CD14-positive monocyte (primary cell): ENCODE measurements around the gene DNLZ. TPM values are rescaled to one million over a fixed set of nuclear protein-coding genes. Genes with fewer than 3 reads are reported as not detected.

Experiments used
- DNase-seq, 3 donors: peaks; one replicate each; pipeline ENCODE4 v3.0.0-alpha.2; 2011 to 2022
- H2AFZ ChIP-seq: 2 replicates; pipeline ENCODE4 v1.6.0; 2012; ENCODE audit warnings: mild to moderate bottlenecking, low read depth, low read length, inconsistent platforms; ENCODE audit not compliant: insufficient read depth, poor library complexity, severe bottlenecking
- H3K27ac ChIP-seq, 2 donors: 1 replicate in 1 of 2; 2 replicates in 1 of 2; pipeline ENCODE4 v1.5.1; 2012 to 2013; ENCODE audit warnings: low read length in 2 of 2, control low read depth in 1 of 2, inconsistent platforms in 1 of 2, low read depth in 1 of 2, mild to moderate bottlenecking in 1 of 2
- H3K27me3 ChIP-seq, 2 donors: one replicate each; pipeline versions ENCODE4 v1.6.0 to v1.6.1; 2011 to 2013; ENCODE audit warnings: low read length in 2 of 2; ENCODE audit not compliant: control insufficient read depth in 2 of 2, insufficient read depth in 2 of 2
- H3K36me3 ChIP-seq, 2 donors: replicated peaks in 1 of 2; 1 replicate in 1 of 2; 2 replicates in 1 of 2; pipeline versions ENCODE4 v1.5.1 to v1.6.1; 2012 to 2013; ENCODE audit warnings: low read length in 2 of 2, control low read depth in 1 of 2, inconsistent platforms in 1 of 2, mild to moderate bottlenecking in 1 of 2; ENCODE audit not compliant: insufficient read depth in 2 of 2, control insufficient read depth in 1 of 2
- H3K4me1 ChIP-seq, 2 donors: 1 replicate in 1 of 2; 2 replicates in 1 of 2; pipeline versions ENCODE4 v1.5.1 to v1.6.1; 2012 to 2013; ENCODE audit warnings: low read length in 2 of 2, control low read depth in 1 of 2, inconsistent platforms in 1 of 2, mild to moderate bottlenecking in 1 of 2, moderate library complexity in 1 of 2; ENCODE audit not compliant: insufficient read depth in 2 of 2, control insufficient read depth in 1 of 2
- H3K4me2 ChIP-seq: replicated peaks from 2 replicates; pipeline ENCODE3; 2012; ENCODE audit warnings: low read length, moderate library complexity, mild to moderate bottlenecking; ENCODE audit not compliant: poor library complexity, severe bottlenecking; ENCODE audit errors: extremely low read depth
- H3K4me3 ChIP-seq, 3 experiments: fragments of 200-600 bp in 1 of 3; sonication (generic) in 1 of 3; replicated peaks in 1 of 3; 1 replicate in 2 of 3; 2 replicates in 1 of 3; pipeline ENCODE4 v1.5.1; 2011 to 2013; ENCODE audit warnings: low read length in 3 of 3, mild to moderate bottlenecking in 3 of 3, control low read depth in 2 of 3, low read depth in 2 of 3, inconsistent platforms in 1 of 3, moderate library complexity in 1 of 3
- H3K79me2 ChIP-seq: 2 replicates; pipeline ENCODE4 v1.6.0; 2012; ENCODE audit warnings: mild to moderate bottlenecking, control low read depth, inconsistent platforms, low read length, moderate library complexity; ENCODE audit not compliant: insufficient read depth
- H3K9ac ChIP-seq: 2 replicates; pipeline ENCODE4 v1.6.0; 2017; ENCODE audit warnings: low read length, mild to moderate bottlenecking; ENCODE audit not compliant: insufficient read depth, poor library complexity, severe bottlenecking
- H3K9me3 ChIP-seq, 2 donors: replicated peaks in 1 of 2; 1 replicate in 1 of 2; 2 replicates in 1 of 2; pipeline versions ENCODE4 v1.5.1 to v1.6.1; 2012 to 2013; ENCODE audit warnings: low read length in 2 of 2, control low read depth in 1 of 2; ENCODE audit not compliant: control insufficient read depth in 1 of 2, insufficient read depth in 1 of 2
- H4K20me1 ChIP-seq: 2 replicates; pipeline ENCODE4 v1.6.0; 2012; ENCODE audit warnings: mild to moderate bottlenecking, low read length, control low read depth, moderate library complexity; ENCODE audit not compliant: insufficient read depth
- H3K27ac Mint-ChIP-seq, 7 donors: one replicate each; pipeline ENCODE4 v1.8.0; 2020; ENCODE audit warnings: mild to moderate bottlenecking in 7 of 7, mixed read lengths in 7 of 7, moderate library complexity in 6 of 7, inconsistent platforms in 2 of 7
- H3K27me3 Mint-ChIP-seq, 3 donors: one replicate each; pipeline ENCODE4 v1.8.0; 2021 to 2022; ENCODE audit warnings: low read depth in 3 of 3, mild to moderate bottlenecking in 3 of 3, mixed read lengths in 3 of 3, moderate library complexity in 3 of 3, inconsistent platforms in 1 of 3
- H3K36me3 Mint-ChIP-seq, 2 donors: one replicate each; pipeline ENCODE4 v1.8.0; 2020; ENCODE audit warnings: mixed read lengths in 2 of 2, inconsistent platforms in 1 of 2, mild to moderate bottlenecking in 1 of 2
- H3K4me1 Mint-ChIP-seq: one replicate; pipeline ENCODE4 v1.8.0; 2020; ENCODE audit warnings: mild to moderate bottlenecking, mixed read lengths
- H3K4me3 Mint-ChIP-seq, 2 donors: one replicate each; pipeline ENCODE4 v1.8.0; 2020; ENCODE audit warnings: mild to moderate bottlenecking in 2 of 2, mixed read lengths in 2 of 2, moderate library complexity in 1 of 2
- H3K9me3 Mint-ChIP-seq, 7 donors: one replicate each; pipeline ENCODE4 v1.8.0; 2020 to 2022; ENCODE audit warnings: mixed read lengths in 7 of 7, mild to moderate bottlenecking in 6 of 7, moderate library complexity in 6 of 7, inconsistent platforms in 2 of 7
- WGBS: methylation state at CpG from one replicate; pipeline ENCODE4 v1.1.5; 2013; ENCODE audit warnings: missing lambda C conversion rate; ENCODE audit not compliant: insufficient coverage; 5-methylcytosine and 5-hydroxymethylcytosine counted together
- intact Hi-C, 2 donors: fragments of 100-400 bp; cut with micrococcal nuclease; formaldehyde crosslinking; loops; one replicate each; pipeline versions ENCODE4 v1.15.0 to v1.15.1; 2023
- polyA plus RNA-seq, 3 donors: library from polyadenylated mRNA; depleted of rRNA in 1 of 3; unstranded in 2 of 3; stranded (reverse) in 1 of 3; fragments of 300-500 nt in 2 of 3; fragments of >200 nt in 1 of 3; fragmentation: Illumina TruSeq in 2 of 3; gene quantifications; 1 replicate in 2 of 3; 2 replicates in 1 of 3; pipeline ENCODE4 v1.2.3, GENCODE V29; 2012 to 2021
- TF ChIP-seq, protein P1 (sequence below): fragments of 200-600 bp; IDR thresholded peaks from one replicate; pipeline ENCODE4 v1.8.0; 2022; ENCODE audit warnings: antibody characterized with exemption, mild to moderate bottlenecking

The DNLZ gene
- polyA plus RNA-seq, 3 donors: 5.1 to 20.5 (median 10.5) TPM

DNA sequence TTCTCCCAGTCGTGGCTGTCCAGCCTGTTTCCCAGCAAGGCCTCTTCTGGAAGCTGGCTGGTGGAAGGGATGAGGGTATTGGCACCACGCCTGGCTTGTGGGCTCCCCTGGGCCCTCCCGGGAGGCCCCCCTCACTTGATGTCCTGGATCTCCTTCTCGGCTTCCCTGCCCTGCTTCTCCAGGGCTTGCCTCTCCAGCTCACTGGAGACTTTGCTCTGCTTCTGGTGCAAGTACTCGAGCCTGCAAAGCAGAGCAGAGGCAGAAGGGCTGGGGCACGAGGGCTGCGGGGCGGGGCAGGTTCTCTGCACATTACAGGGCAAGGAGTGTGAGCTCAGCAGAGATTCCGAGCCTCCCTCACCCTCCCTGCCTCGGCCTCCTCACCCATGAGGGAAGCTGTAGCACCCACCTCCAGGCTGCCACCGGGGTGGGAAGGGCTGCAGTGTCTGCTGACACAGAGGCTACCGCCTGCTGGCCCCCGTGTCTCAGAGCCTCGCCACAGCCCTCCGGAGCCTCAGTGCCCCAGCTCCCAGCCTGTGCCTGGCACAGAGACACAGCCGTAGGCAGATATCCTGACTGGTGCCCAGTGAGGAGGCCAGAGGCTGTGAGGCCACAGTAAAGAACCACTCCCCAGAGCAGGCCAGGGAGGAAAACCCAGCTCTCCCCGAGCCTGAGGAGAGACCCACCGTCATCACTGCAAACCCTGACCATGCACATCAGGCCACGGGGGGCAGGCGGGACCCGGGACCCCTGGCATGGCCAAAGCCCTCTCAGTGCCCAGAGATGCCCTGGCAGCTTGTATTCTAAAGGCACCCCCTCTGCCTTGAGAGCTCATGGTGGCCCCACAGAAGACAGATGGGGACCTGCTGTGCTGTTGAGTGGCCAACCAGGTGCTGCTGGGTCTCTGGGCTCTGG lies 29.2 kb upstream of the DNLZ start:
- no peak overlapping the region for H3K9ac ChIP-seq
- no peak overlapping the region for H3K4me3 ChIP-seq
- H3K27ac Mint-ChIP-seq: peak overlapping the region in 1 of 7 donors; percentile 16
- H3K4me1 Mint-ChIP-seq: no peaks in the 10 kb centered on the region
- no peak overlapping the region for H3K4me3 Mint-ChIP-seq
- 98% methylated on average over 20 of the region's 21 CpGs for WGBS
- no peak for DNase-seq
- H3K4me1 ChIP-seq: no peaks in the 10 kb centered on the region
- H3K9me3 ChIP-seq: no peaks in the 10 kb centered on the region
- H3K36me3 ChIP-seq: peaks cover 78 to 93% of the 10 kb centered on the region in 2 donors
- no peak overlapping the region for H3K27ac ChIP-seq
- H3K27me3 Mint-ChIP-seq: peaks cover 0 to 2% (median 0%) of the 10 kb centered on the region in 3 donors
- intact Hi-C loops: no loop called here
- peaks cover 67 to 95% of the 10 kb centered on the region in 2 donors for H3K36me3 Mint-ChIP-seq
- no peak overlapping the region for H2AFZ ChIP-seq
- no peak overlapping the region for H3K4me2 ChIP-seq
- TF ChIP-seq, protein P1, sequence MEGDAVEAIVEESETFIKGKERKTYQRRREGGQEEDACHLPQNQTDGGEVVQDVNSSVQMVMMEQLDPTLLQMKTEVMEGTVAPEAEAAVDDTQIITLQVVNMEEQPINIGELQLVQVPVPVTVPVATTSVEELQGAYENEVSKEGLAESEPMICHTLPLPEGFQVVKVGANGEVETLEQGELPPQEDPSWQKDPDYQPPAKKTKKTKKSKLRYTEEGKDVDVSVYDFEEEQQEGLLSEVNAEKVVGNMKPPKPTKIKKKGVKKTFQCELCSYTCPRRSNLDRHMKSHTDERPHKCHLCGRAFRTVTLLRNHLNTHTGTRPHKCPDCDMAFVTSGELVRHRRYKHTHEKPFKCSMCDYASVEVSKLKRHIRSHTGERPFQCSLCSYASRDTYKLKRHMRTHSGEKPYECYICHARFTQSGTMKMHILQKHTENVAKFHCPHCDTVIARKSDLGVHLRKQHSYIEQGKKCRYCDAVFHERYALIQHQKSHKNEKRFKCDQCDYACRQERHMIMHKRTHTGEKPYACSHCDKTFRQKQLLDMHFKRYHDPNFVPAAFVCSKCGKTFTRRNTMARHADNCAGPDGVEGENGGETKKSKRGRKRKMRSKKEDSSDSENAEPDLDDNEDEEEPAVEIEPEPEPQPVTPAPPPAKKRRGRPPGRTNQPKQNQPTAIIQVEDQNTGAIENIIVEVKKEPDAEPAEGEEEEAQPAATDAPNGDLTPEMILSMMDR: no peak
- no peaks in the 10 kb centered on the region for H3K27me3 ChIP-seq
- H4K20me1 ChIP-seq: no peaks in the 10 kb centered on the region
- H3K9me3 Mint-ChIP-seq: no peaks in the 10 kb centered on the region
- H3K79me2 ChIP-seq: no peaks in the 10 kb centered on the region

DNA sequence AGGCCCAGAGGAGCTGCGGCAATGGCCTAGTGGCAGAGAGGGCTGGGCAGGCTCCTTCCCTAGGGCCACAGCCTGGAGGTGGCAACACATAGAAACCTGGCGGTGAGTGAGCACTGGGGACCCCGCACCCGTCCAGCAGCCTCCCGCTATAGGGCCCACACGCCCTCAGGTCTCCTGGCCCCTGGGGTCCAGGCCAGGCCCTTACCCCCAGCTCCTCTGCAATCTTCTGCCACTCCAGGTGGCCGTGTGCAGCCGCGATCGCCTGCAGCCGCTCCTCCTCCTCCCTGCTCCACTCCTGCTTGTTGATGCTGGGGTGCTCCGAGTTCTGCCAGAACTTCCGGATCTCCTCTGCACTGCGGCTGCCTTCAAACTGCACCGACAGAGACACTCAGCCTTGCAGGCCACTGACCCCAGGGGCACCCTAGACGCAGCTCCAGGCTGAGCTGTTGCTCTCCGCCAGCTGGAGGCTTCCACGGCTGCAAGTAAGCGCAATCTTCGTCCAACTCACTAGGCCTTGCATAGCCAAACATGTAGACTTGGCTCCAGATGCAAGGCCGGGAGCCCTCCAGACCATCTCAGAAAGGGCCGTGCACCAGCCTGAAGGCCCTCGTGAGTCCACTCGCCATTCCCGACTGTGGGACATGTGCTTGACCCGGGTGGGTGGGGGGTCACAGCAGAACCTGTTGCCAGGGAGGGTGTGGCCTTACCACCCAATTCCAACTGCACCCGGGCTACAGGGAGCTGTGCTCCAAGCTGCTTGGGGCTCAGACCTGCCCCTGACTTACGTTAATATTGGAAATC lies 28.4 kb upstream of the DNLZ start:
- Histone ChIP-seq H3K27me3 (no peaks in the 10 kb centered on the region), H3K9me3 (no peaks in the 10 kb centered on the region), H4K20me1 (no peaks in the 10 kb centered on the region), H3K4me2 (no peak overlapping the region), H2AFZ (no peak overlapping the region), H3K4me3 (no peak overlapping the region), H3K27ac (no peak overlapping the region), H3K9ac (no peak overlapping the region), H3K79me2 (no peaks in the 10 kb centered on the region), H3K4me1 (no peaks in the 10 kb centered on the region), H3K36me3 (peaks cover 79 to 97% of the 10 kb centered on the region in 2 donors)
- TF ChIP-seq, protein P1: no peak
- WGBS: 97% methylated on average over 23 of the region's 28 CpGs
- Mint-ChIP-seq H3K4me3 (no peak overlapping the region), H3K27ac (no peak overlapping the region), H3K27me3 (peaks cover 0 to 2% (median 0%) of the 10 kb centered on the region in 3 donors), H3K9me3 (no peaks in the 10 kb centered on the region), H3K4me1 (no peaks in the 10 kb centered on the region), H3K36me3 (peaks cover 70 to 97% of the 10 kb centered on the region in 2 donors)
- DNase-seq: no peak
- intact Hi-C loops: no loop called here
